Measurements from ENCODE around the gene TMPRSS6. TPM values are rescaled to one million over a fixed set of nuclear protein-coding genes. Genes with fewer than 3 reads are reported as not detected.

TMPRSS6 gene
- total RNA-seq, 1 experiment from 2014 or later = not detected

DNA sequence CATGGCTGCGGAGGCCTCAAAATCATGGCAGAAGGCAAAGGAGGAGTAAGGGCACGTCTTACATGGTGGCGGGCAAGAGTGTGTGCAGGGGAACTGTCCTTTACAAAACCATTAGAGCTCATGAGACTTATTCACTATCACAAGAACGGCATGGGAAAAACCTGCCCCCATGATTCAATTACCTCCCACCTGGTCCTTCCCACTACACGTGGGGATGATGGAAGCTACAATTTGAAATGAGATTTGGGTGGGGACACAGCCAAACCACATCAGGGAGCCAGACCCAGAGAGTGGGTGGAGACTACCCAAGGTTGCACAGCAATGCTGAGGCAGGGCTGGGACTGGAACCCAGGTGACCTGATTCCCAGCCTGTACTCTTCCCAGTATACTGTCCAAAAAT lies 8.6 kb upstream of the TMPRSS6 start:
- Histone ChIP-seq H2AFZ (ENCODE audit: low read length) (no peak overlapping the region), H3K4me1 (ENCODE audit: low read length) (no peaks in the 10 kb centered on the region), H4K20me1 (ENCODE audit: insufficient read depth, low read depth, low read length) (no peaks in the 10 kb centered on the region), H3K4me2 (ENCODE audit: low read depth, low read length, poor library complexity, severe bottlenecking) (no peak overlapping the region), H3K9me2 (replicated peaks; ENCODE audit: insufficient read depth, low read length) (no peaks in the 10 kb centered on the region), H3K9me3 (ENCODE audit: low read length) (no peaks in the 10 kb centered on the region), H3K36me3 (ENCODE audit: insufficient read depth, low read length) (no peaks in the 10 kb centered on the region), H3K9ac (ENCODE audit: low read length) (no peak overlapping the region), H3K79me2 (ENCODE audit: low read length) (no peaks in the 10 kb centered on the region), H3K27ac (ENCODE audit: low read length) (no peak overlapping the region), H3K4me3 (ENCODE audit: low read length) (no peak overlapping the region), H3K27me3 (ENCODE audit: low read length) (no peaks in the 10 kb centered on the region)
- no peak for DNase-seq

DNA sequence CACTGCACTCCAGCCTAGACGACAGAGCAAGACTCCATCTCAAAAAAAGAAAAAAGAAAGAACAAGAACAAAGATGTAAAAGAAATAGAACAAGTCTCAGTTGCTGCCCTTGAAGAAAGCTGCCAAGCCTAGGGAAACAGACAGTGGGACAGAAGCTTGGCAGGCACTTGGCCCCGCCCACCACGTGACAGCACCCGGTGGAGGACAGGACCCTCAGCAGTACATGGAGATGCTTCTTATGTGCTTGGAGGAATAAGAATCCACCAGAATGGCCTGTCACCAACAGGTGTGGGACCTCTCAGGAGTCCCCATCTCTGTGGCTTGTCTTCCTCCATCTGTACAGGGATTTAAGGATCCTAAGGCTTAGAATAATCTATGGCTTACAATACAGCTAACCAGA lies 7.6 kb upstream of the TMPRSS6 start:
- Histone ChIP-seq H2AFZ (ENCODE audit: low read length) (no peak overlapping the region), H3K79me2 (ENCODE audit: low read length) (no peaks in the 10 kb centered on the region), H3K27me3 (ENCODE audit: low read length) (no peaks in the 10 kb centered on the region), H3K4me2 (ENCODE audit: low read depth, low read length, poor library complexity, severe bottlenecking) (no peak overlapping the region), H3K9ac (ENCODE audit: low read length) (no peak overlapping the region), H3K4me1 (ENCODE audit: low read length) (no peaks in the 10 kb centered on the region), H3K9me2 (replicated peaks; ENCODE audit: insufficient read depth, low read length) (no peaks in the 10 kb centered on the region), H3K9me3 (ENCODE audit: low read length) (no peaks in the 10 kb centered on the region), H4K20me1 (ENCODE audit: insufficient read depth, low read depth, low read length) (no peaks in the 10 kb centered on the region), H3K36me3 (ENCODE audit: insufficient read depth, low read length) (no peaks in the 10 kb centered on the region), H3K4me3 (ENCODE audit: low read length) (no peak overlapping the region), H3K27ac (ENCODE audit: low read length) (no peak overlapping the region)
- no peak for DNase-seq

DNA sequence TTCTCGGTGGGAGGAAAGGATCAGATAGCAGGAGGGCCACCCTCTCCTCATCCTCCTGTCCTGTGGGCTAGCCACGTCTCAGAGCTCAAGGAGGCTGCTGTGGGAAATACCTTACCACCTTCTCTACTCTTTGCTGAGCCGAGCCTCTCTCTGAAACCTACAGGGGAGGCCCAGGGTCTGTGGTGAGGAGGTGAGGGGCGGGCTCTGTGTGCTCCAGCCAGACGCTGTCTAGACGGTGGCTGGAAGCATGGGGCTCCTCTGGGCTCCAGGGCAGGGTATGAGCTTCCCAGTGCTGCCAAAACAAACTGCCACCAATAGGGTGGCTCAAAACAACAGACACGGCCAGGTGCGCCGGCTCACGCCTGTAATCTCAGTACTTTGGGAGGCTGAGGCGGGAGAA lies 5.5 kb upstream of the TMPRSS6 start:
- H3K9me2 ChIP-seq (replicated peaks; ENCODE audit: insufficient read depth, low read length) = no peaks in the 10 kb centered on the region
- no peak overlapping the region for H3K9ac ChIP-seq (ENCODE audit: low read length)
- H3K36me3 ChIP-seq (ENCODE audit: insufficient read depth, low read length) = no peaks in the 10 kb centered on the region
- H2AFZ ChIP-seq (ENCODE audit: low read length) = no peak overlapping the region
- no peak overlapping the region for H3K27ac ChIP-seq (ENCODE audit: low read length)
- H4K20me1 ChIP-seq (ENCODE audit: insufficient read depth, low read depth, low read length) = no peaks in the 10 kb centered on the region
- H3K4me1 ChIP-seq (ENCODE audit: low read length) = no peaks in the 10 kb centered on the region
- H3K4me2 ChIP-seq (ENCODE audit: low read depth, low read length, poor library complexity, severe bottlenecking) = no peak overlapping the region
- no peaks in the 10 kb centered on the region for H3K9me3 ChIP-seq (ENCODE audit: low read length)
- H3K79me2 ChIP-seq (ENCODE audit: low read length) = no peaks in the 10 kb centered on the region
- no peak overlapping the region for H3K4me3 ChIP-seq (ENCODE audit: low read length)
- no peak for DNase-seq
- H3K27me3 ChIP-seq (ENCODE audit: low read length) = no peaks in the 10 kb centered on the region

DNA sequence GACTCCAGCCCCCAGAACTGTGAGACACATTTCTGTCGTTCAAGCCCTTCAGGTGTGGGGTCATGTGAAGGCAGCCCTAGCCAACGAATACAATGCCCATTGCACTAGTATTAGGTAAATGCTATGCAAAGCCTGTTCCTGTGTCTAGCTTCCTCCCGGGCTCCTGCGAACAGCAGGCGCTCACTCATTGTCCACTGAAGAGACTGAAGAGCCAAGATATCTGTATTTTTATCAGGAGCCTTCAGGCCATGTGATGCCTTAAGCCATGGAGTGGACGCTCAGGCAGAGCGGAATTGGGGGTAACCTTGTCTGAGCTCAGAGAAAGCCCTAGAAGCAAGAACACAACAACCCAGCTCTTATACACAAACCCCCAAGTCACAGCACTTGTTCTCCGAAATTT lies 4.2 kb upstream of the TMPRSS6 start:
- H3K79me2 ChIP-seq (ENCODE audit: low read length) = no peaks in the 10 kb centered on the region
- no peak overlapping the region for H3K4me2 ChIP-seq (ENCODE audit: low read depth, low read length, poor library complexity, severe bottlenecking)
- no peak overlapping the region for H2AFZ ChIP-seq (ENCODE audit: low read length)
- H3K27ac ChIP-seq (ENCODE audit: low read length) = no peak overlapping the region
- no peaks in the 10 kb centered on the region for H3K27me3 ChIP-seq (ENCODE audit: low read length)
- no peaks in the 10 kb centered on the region for H4K20me1 ChIP-seq (ENCODE audit: insufficient read depth, low read depth, low read length)
- no peak for DNase-seq
- no peaks in the 10 kb centered on the region for H3K36me3 ChIP-seq (ENCODE audit: insufficient read depth, low read length)
- H3K9me2 ChIP-seq (replicated peaks; ENCODE audit: insufficient read depth, low read length) = no peaks in the 10 kb centered on the region
- H3K9me3 ChIP-seq (ENCODE audit: low read length) = no peaks in the 10 kb centered on the region
- no peak overlapping the region for H3K4me3 ChIP-seq (ENCODE audit: low read length)
- H3K4me1 ChIP-seq (ENCODE audit: low read length) = peaks cover 9% of the 10 kb centered on the region
- no peak overlapping the region for H3K9ac ChIP-seq (ENCODE audit: low read length)

DNA sequence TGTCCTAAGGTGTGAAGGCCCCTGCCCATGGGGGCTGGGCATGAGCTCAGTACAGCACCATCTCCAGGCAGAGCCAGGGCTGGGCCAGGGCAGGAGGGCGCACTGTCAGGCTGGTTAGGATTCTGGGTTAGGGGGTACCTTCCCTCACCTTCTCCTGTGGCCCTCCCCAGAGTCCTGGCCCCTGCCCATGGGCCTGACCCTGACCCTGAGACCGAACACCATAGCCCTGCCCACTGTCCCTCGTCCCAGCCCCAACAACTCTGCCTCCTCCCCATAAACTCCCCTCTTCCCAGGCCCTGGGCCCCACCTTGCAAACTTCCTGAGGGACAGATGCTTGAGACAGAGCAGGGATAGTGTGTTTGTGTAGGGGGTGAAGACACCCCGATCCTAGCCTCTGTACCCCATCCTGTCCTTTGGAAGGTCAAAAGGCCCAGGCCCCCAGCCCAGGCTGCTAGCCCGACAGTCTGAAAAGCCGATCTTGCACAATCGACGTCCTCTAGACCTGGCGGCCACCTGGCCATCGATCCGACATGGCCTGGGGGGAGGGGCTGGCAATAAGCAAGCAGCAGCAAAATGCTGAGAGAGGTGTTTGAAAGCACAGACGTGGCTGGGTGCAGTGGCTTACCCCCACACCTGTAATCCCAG lies 2.7 kb upstream of the TMPRSS6 start:
- no peak overlapping the region for H3K9ac ChIP-seq (ENCODE audit: low read length)

DNA sequence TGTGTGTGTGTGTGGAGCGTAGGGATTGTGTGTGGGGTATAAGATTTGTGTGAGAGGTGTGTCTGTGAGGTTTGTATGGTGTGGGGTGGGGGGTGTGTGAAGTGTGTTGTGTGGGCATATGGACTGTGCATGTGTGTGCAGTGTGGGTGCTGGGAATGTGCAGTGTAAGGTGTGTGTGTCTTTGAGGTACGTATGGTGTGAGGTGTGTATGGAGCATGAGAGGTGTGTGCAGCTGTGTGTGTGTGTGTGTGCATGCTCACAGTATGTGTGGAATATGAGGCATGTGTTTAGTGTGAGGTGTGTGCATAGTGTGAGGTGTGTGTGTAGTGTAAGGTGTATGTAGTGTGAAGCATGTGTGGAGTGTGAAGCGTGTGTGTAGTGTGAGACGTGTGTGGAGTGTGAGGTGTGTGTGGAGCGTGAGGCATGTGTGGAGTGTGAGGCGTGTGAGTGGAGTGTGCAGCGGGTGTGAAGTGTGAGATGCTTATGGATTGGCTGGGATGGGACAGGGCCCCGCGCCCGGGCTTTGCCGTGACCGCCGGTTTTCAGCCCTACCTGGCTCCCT lies 1.7 kb upstream of the TMPRSS6 start:
- DNase-seq = no peak
- Histone ChIP-seq H3K79me2 (ENCODE audit: low read length) (no peaks in the 10 kb centered on the region), H3K9me2 (replicated peaks; ENCODE audit: insufficient read depth, low read length) (no peaks in the 10 kb centered on the region), H3K4me2 (ENCODE audit: low read depth, low read length, poor library complexity, severe bottlenecking) (no peak overlapping the region), H3K36me3 (ENCODE audit: insufficient read depth, low read length) (no peaks in the 10 kb centered on the region), H3K4me3 (ENCODE audit: low read length) (no peak overlapping the region), H3K27me3 (ENCODE audit: low read length) (no peaks in the 10 kb centered on the region), H2AFZ (ENCODE audit: low read length) (no peak overlapping the region), H3K4me1 (ENCODE audit: low read length) (peaks cover 9% of the 10 kb centered on the region), H3K27ac (ENCODE audit: low read length) (no peak overlapping the region), H3K9ac (ENCODE audit: low read length) (no peak overlapping the region), H3K9me3 (ENCODE audit: low read length) (no peaks in the 10 kb centered on the region), H4K20me1 (ENCODE audit: insufficient read depth, low read depth, low read length) (no peaks in the 10 kb centered on the region)

More for the DNA sequence above, 2.7 kb upstream of the TMPRSS6 start:
- Histone ChIP-seq H3K4me2 (ENCODE audit: low read depth, low read length, poor library complexity, severe bottlenecking) (no peak overlapping the region), H3K9me3 (ENCODE audit: low read length) (no peaks in the 10 kb centered on the region), H2AFZ (ENCODE audit: low read length) (no peak overlapping the region), H3K27me3 (ENCODE audit: low read length) (no peaks in the 10 kb centered on the region), H3K4me3 (ENCODE audit: low read length) (no peak overlapping the region), H3K27ac (ENCODE audit: low read length) (no peak overlapping the region), H4K20me1 (ENCODE audit: insufficient read depth, low read depth, low read length) (no peaks in the 10 kb centered on the region), H3K9me2 (replicated peaks; ENCODE audit: insufficient read depth, low read length) (no peaks in the 10 kb centered on the region), H3K79me2 (ENCODE audit: low read length) (no peaks in the 10 kb centered on the region), H3K4me1 (ENCODE audit: low read length) (peaks cover 9% of the 10 kb centered on the region), H3K36me3 (ENCODE audit: insufficient read depth, low read length) (no peaks in the 10 kb centered on the region)
- no peak for DNase-seq

DNA sequence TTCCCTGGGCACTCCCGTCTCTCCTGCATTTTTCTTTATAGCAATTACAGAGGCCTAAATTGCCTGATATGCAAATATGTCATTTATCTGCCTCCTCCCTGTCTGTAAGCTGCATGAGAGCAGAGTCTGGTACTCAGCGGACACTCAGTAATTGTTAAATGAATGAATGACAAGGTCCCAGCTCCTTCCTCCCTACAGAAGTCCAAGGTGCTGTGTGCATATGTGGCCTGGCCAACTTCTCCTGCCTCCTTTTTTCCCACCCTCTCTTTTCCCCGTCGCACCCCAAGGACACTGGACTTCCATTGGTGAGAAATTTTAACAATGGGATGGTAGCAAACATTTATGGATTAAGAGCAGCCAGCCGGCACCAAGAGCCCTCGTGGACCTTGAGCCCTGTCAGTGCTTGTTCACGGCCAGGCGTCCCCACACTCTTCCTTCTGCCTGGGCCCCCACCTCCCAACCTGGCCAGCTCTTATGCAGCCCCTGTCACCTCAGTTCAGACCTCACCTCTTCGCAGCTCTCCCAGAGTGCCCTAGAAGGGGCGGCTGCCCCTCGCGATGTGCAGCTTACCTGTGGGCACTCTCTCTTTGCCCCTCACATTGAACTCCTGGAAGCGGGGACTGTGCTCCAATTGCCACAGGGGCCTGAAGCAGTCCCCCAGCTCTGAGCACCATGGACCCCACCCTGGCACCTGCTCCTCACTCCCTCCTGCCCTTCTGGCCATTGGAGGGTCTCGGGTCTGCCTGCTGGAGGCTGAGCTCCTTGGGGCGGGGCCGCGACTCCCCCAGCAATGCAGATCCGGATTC lies 1.5 kb downstream of the TMPRSS6 start:
- Histone ChIP-seq H3K27ac (ENCODE audit: low read length) (no peak overlapping the region), H3K4me2 (ENCODE audit: low read depth, low read length, poor library complexity, severe bottlenecking) (no peak overlapping the region)

DNA sequence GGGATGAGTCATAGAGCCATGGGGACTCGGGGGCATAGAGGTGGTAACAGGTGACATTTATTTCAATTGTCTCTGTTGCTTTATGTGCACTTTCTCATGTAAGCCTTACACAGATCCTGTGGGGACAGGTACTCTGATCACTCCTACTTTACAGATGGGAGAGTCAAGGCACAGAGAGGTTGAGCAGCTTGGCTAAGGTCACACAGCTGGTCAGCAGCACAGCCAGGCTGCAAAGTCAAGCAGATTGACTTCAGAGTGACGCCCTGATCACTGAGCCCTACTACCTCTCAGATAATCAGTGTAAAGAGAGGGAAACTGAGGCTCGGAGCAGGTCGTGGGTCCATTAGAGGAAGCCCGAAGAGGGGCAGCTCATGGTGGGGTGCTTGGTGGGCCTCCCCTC lies 3.5 kb downstream of the TMPRSS6 start:
- no peaks in the 10 kb centered on the region for H3K9me3 ChIP-seq (ENCODE audit: low read length)
- peaks cover 9% of the 10 kb centered on the region for H3K4me1 ChIP-seq (ENCODE audit: low read length)
- no peak overlapping the region for H3K4me2 ChIP-seq (ENCODE audit: low read depth, low read length, poor library complexity, severe bottlenecking)
- H3K27ac ChIP-seq (ENCODE audit: low read length) = no peak overlapping the region
- H3K4me3 ChIP-seq (ENCODE audit: low read length) = no peak overlapping the region
- no peaks in the 10 kb centered on the region for H4K20me1 ChIP-seq (ENCODE audit: insufficient read depth, low read depth, low read length)
- H3K36me3 ChIP-seq (ENCODE audit: insufficient read depth, low read length) = no peaks in the 10 kb centered on the region
- no peak for DNase-seq
- H3K9me2 ChIP-seq (replicated peaks; ENCODE audit: insufficient read depth, low read length) = no peaks in the 10 kb centered on the region
- no peaks in the 10 kb centered on the region for H3K79me2 ChIP-seq (ENCODE audit: low read length)
- no peak overlapping the region for H2AFZ ChIP-seq (ENCODE audit: low read length)
- no peak overlapping the region for H3K9ac ChIP-seq (ENCODE audit: low read length)
- H3K27me3 ChIP-seq (ENCODE audit: low read length) = no peaks in the 10 kb centered on the region

More for the DNA sequence above, 1.5 kb downstream of the TMPRSS6 start:
- no peak for DNase-seq
- Histone ChIP-seq H3K36me3 (ENCODE audit: insufficient read depth, low read length) (no peaks in the 10 kb centered on the region), H3K4me1 (ENCODE audit: low read length) (peaks cover 9% of the 10 kb centered on the region), H3K79me2 (ENCODE audit: low read length) (no peaks in the 10 kb centered on the region), H3K9me3 (ENCODE audit: low read length) (no peaks in the 10 kb centered on the region), H3K4me3 (ENCODE audit: low read length) (no peak overlapping the region), H2AFZ (ENCODE audit: low read length) (no peak overlapping the region), H3K27me3 (ENCODE audit: low read length) (no peaks in the 10 kb centered on the region), H4K20me1 (ENCODE audit: insufficient read depth, low read depth, low read length) (no peaks in the 10 kb centered on the region), H3K9ac (ENCODE audit: low read length) (no peak overlapping the region), H3K9me2 (replicated peaks; ENCODE audit: insufficient read depth, low read length) (no peaks in the 10 kb centered on the region)

Data from Karpas-422 (cell line).